ENCODE results near the gene RDH14. TPM values are rescaled to one million over a fixed set of nuclear protein-coding genes. Genes with fewer than 3 reads are reported as not detected.

RDH14 gene
- total RNA-seq, 1 experiment from 2014 or later = 15.4 TPM

GRCh38 chr2:18536100-18536499, 24.4 kb downstream of the RDH14 start:
- no peaks in the 10 kb centered on the region for H3K4me1 ChIP-seq (ENCODE audit: control insufficient read depth, insufficient read depth, low read length)
- no peak overlapping the region for H3K27ac ChIP-seq (ENCODE audit: low read length)
- intact Hi-C loops (cut with micrococcal nuclease; ENCODE audit: unreplicated experiment) = no loop called here
- H3K27me3 ChIP-seq (ENCODE audit: control insufficient read depth, insufficient read depth, low read length) = no peaks in the 10 kb centered on the region
- H3K36me3 ChIP-seq (ENCODE audit: control insufficient read depth, insufficient read depth, low read length) = no peaks in the 10 kb centered on the region; the same call in 1 of the 2 replicates
- no peak for TF ChIP-seq TCF7L2 (IDR thresholded peaks at IDR 0.05; ENCODE audit: low read depth, low read length)
- TF ChIP-seq POLR2AphosphoS5 (IDR thresholded peaks at IDR 0.05; ENCODE audit: low read depth, low read length) = no peak
- no peaks in the 10 kb centered on the region for H3K9me3 ChIP-seq (ENCODE audit: control insufficient read depth, insufficient read depth, low read depth, low read length)
- no peak for ATAC-seq
- ChIA-PET CTCF (no interaction called here), POLR2A (no interaction called here)
- in situ Hi-C loops (cut with HindIII; ENCODE audit: low pct_unique_long_range_greater_than_20kb, low sequenced_read_pairs) = no loop called here
- H3K4me3 ChIP-seq (ENCODE audit: low read depth in 2 of 2, low read length in 2 of 2) = no peak overlapping the region
- BruUV-seq (replicated peaks) = no TSS peak
- no peak for DNase-seq (ENCODE audit: low read depth, low spot score)

GRCh38 chr2:18531194-18531593, 29.3 kb downstream of the RDH14 start:
- no peak overlapping the region for H3K27ac ChIP-seq (ENCODE audit: low read length)
- no peak for TF ChIP-seq SIN3A (IDR thresholded peaks at IDR 0.05; ENCODE audit: borderline replicate concordance, insufficient read depth, low read depth, low read length)
- TF ChIP-seq TCF7L2 (IDR thresholded peaks at IDR 0.05; ENCODE audit: low read depth, low read length) = no peak
- H3K4me1 ChIP-seq (ENCODE audit: control insufficient read depth, insufficient read depth, low read length) = no peaks in the 10 kb centered on the region
- in situ Hi-C loops (cut with HindIII; ENCODE audit: low pct_unique_long_range_greater_than_20kb, low sequenced_read_pairs) (no loop called here), intact Hi-C loops (cut with micrococcal nuclease; ENCODE audit: unreplicated experiment) (no loop called here)
- H3K36me3 ChIP-seq (ENCODE audit: control insufficient read depth, insufficient read depth, low read length) = no peaks in the 10 kb centered on the region
- H3K9me3 ChIP-seq (ENCODE audit: control insufficient read depth, insufficient read depth, low read depth, low read length) = no peaks in the 10 kb centered on the region
- ChIA-PET CTCF (no interaction called here), POLR2A (no interaction called here)
- H3K27me3 ChIP-seq (ENCODE audit: control insufficient read depth, insufficient read depth, low read length) = no peaks in the 10 kb centered on the region
- BruUV-seq (replicated peaks) = no TSS peak
- no peak for DNase-seq (ENCODE audit: low read depth, low spot score)
- ATAC-seq = no peak
- H3K4me3 ChIP-seq (ENCODE audit: low read depth in 2 of 2, low read length in 2 of 2) = no peak overlapping the region

- DNase-seq (ENCODE audit: low read depth, low spot score) = no peak
- POLR2A ChIA-PET = no interaction called here
- no peaks in the 10 kb centered on the region for H3K9me3 ChIP-seq (ENCODE audit: control insufficient read depth, insufficient read depth, low read depth, low read length)
- H3K27me3 ChIP-seq (ENCODE audit: control insufficient read depth, insufficient read depth, low read length) = no peaks in the 10 kb centered on the region
- CTCF ChIA-PET = no interaction called here
- in situ Hi-C loops (cut with HindIII; ENCODE audit: low pct_unique_long_range_greater_than_20kb, low sequenced_read_pairs) (no loop called here), intact Hi-C loops (cut with micrococcal nuclease; ENCODE audit: unreplicated experiment) (no loop called here)
- H3K4me3 ChIP-seq (ENCODE audit: low read depth in 2 of 2, low read length in 2 of 2) = no peak overlapping the region
- TF ChIP-seq REST (IDR thresholded peaks at IDR 0.05; ENCODE audit: insufficient read depth in 1 of 2, low read depth in 2 of 2, low read length in 1 of 2) (no peak), CTCF (IDR thresholded peaks at IDR 0.05) (no peak), SIN3A (IDR thresholded peaks at IDR 0.05; ENCODE audit: borderline replicate concordance, insufficient read depth, low read depth, low read length) (no peak), POLR2AphosphoS5 (IDR thresholded peaks at IDR 0.05; ENCODE audit: low read depth, low read length) (no peak), TCF7L2 (IDR thresholded peaks at IDR 0.05; ENCODE audit: low read depth, low read length) (no peak)
- no peak for ATAC-seq
- no peaks in the 10 kb centered on the region for H3K36me3 ChIP-seq (ENCODE audit: control insufficient read depth, insufficient read depth, low read length)
- no TSS peak for BruUV-seq (replicated peaks)
- H3K27ac ChIP-seq (ENCODE audit: low read length) = no peak overlapping the region
- H3K4me1 ChIP-seq (ENCODE audit: control insufficient read depth, insufficient read depth, low read length) = no peaks in the 10 kb centered on the region
These were observed 32.6 kb downstream of the RDH14 start for GRCh38 chr2:18527822-18528221.
